Measurements from ENCODE around the gene EFTUD2. TPM values are rescaled to one million over a fixed set of nuclear protein-coding genes. Genes with fewer than 3 reads are reported as not detected.

The EFTUD2 gene
- total and polyA plus RNA-seq, 9 of the 15 experiments (the other 6 are each of a cell fraction or from before 2014, with no cell fraction given), result 65.8 to 362 (median 218) TPM

- H3K4me3 ChIP-seq, result no peak overlapping the region
- no peak for DNase-seq (ENCODE audit: extremely low read depth in 1 of 4, low spot score in 3 of 4)
- peaks cover 88% of the 10 kb centered on the region for H3K79me2 ChIP-seq (ENCODE audit: control insufficient read depth, insufficient read depth, low read length)
- peaks cover under 1 to 2% of the 10 kb centered on the region in 2 experiments; a peak in 2 of 5 replicates for H3K4me1 ChIP-seq (replicated peaks in 1 of 2; ENCODE audit: control insufficient read depth in 2 of 2, insufficient read depth in 2 of 2, low read length in 2 of 2)
- no peak overlapping the region for H2AFZ ChIP-seq (ENCODE audit: low read depth, low read length)
- no peak overlapping the region for H3K27ac ChIP-seq (ENCODE audit: extremely low read depth, low read depth, low read length)
- no peaks in the 10 kb centered on the region for H3K27me3 ChIP-seq (ENCODE audit: control insufficient read depth in 2 of 2, insufficient read depth in 2 of 2, low read length in 2 of 2)
- peaks cover 57% of the 10 kb centered on the region for H3K36me3 ChIP-seq (ENCODE audit: control insufficient read depth, insufficient read depth, low read length)
- no peaks in the 10 kb centered on the region for H3K9me3 ChIP-seq (replicated peaks; ENCODE audit: control insufficient read depth, insufficient read depth, low read depth, low read length)
- BruUV-seq (replicated peaks), result no TSS peak
- H3K9me1 ChIP-seq (ENCODE audit: control insufficient read depth, insufficient read depth, low read length), result no peaks in the 10 kb centered on the region
- ChIA-PET CTCF (ENCODE audit: low intra/inter-chr PET ratio) (no interaction called here), POLR2A (interaction anchor here (0.7 to 2.1 kb wide), 2 partner anchors 10 to 114 kb away, joined by 3 to 8 read pairs; no protein-coding TSS in a partner anchor)
- H3K9ac ChIP-seq (ENCODE audit: insufficient read depth in 1 of 2, low read depth in 2 of 2, low read length in 2 of 2), result no peak overlapping the region
- intact Hi-C loops (cut with micrococcal nuclease), result no loop called here
- H3K4me2 ChIP-seq (ENCODE audit: insufficient read depth, low read length), result no peak overlapping the region
- FAIRE-seq, result no peak
- ATAC-seq, result no peak
- WGBS (ENCODE audit: insufficient coverage, low coverage, missing lambda C conversion rate), result 94% methylated on average over 3 of the region's 4 CpGs
- H4K20me1 ChIP-seq (replicated peaks; ENCODE audit: control insufficient read depth, insufficient read depth, low read length), result peaks cover 7% of the 10 kb centered on the region
- TF ChIP-seq TFAP4 (CRISPR knock-in tag; IDR thresholded peaks at IDR 0.05; ENCODE audit: borderline replicate concordance) (no peak), NFIC (IDR thresholded peaks at IDR 0.05) (peak; percentile 49; the same call in 1 of the 2 replicates), ETV1 (tag; conservative IDR thresholded peaks at IDR 0.05; ENCODE audit: low read depth) (no peak), ZNF197 (CRISPR knock-in tag; IDR thresholded peaks at IDR 0.05; ENCODE audit: low read depth) (no peak)
- in situ Hi-C loops (cut with MboI), result no loop called here
Measured at GRCh38 chr17:44894642-44895041, 4.6 kb downstream of the EFTUD2 start.

- no peak for FAIRE-seq
- H3K4me3 ChIP-seq, result no peak overlapping the region
- H3K27ac ChIP-seq (ENCODE audit: extremely low read depth, low read depth, low read length), result no peak overlapping the region
- H3K9me3 ChIP-seq (replicated peaks; ENCODE audit: control insufficient read depth, insufficient read depth, low read depth, low read length), result no peaks in the 10 kb centered on the region
- H3K9me1 ChIP-seq (ENCODE audit: control insufficient read depth, insufficient read depth, low read length), result no peaks in the 10 kb centered on the region
- peaks cover 30% of the 10 kb centered on the region for H4K20me1 ChIP-seq (replicated peaks; ENCODE audit: control insufficient read depth, insufficient read depth, low read length)
- in situ Hi-C loops (cut with MboI) (no loop called here), intact Hi-C loops (cut with micrococcal nuclease) (no loop called here)
- DNase-seq (ENCODE audit: extremely low read depth in 1 of 4, low spot score in 3 of 4), result no peak
- H3K36me3 ChIP-seq (ENCODE audit: control insufficient read depth, insufficient read depth, low read length), result peaks cover 77% of the 10 kb centered on the region
- BruUV-seq (replicated peaks), result no TSS peak
- ChIA-PET POLR2A (interaction anchor here (0.6 to 1.2 kb wide), 2 partner anchors 11 to 55 kb away, joined by 3 to 4 read pairs; partner anchors contain the start of gene KIF18B), CTCF (ENCODE audit: low intra/inter-chr PET ratio) (no interaction called here)
- H3K9ac ChIP-seq (ENCODE audit: insufficient read depth in 1 of 2, low read depth in 2 of 2, low read length in 2 of 2), result no peak overlapping the region
- H2AFZ ChIP-seq (ENCODE audit: low read depth, low read length), result no peak overlapping the region
- ATAC-seq, result no peak
- peaks cover 89% of the 10 kb centered on the region for H3K79me2 ChIP-seq (ENCODE audit: control insufficient read depth, insufficient read depth, low read length)
- peaks cover 0 to 1% of the 10 kb centered on the region in 2 experiments; a peak in 2 of 5 replicates for H3K4me1 ChIP-seq (replicated peaks in 1 of 2; ENCODE audit: control insufficient read depth in 2 of 2, insufficient read depth in 2 of 2, low read length in 2 of 2)
- H3K4me2 ChIP-seq (ENCODE audit: insufficient read depth, low read length), result no peak overlapping the region
- no peaks in the 10 kb centered on the region for H3K27me3 ChIP-seq (ENCODE audit: control insufficient read depth in 2 of 2, insufficient read depth in 2 of 2, low read length in 2 of 2)
- TF ChIP-seq HMG20B (CRISPR knock-in tag; IDR thresholded peaks at IDR 0.05), result no peak
- no peak for TF ChIP-seq KDM5B (IDR thresholded peaks at IDR 0.05; ENCODE audit: insufficient replicate concordance, low read depth, low read length)
- TF ChIP-seq PHB2 (IDR thresholded peaks at IDR 0.05; ENCODE audit: low read depth), result no peak
- TF ChIP-seq STAT5B (CRISPR knock-in tag; IDR thresholded peaks at IDR 0.05), result no peak
- TF ChIP-seq ZFP1 (CRISPR knock-in tag; IDR thresholded peaks at IDR 0.05), result no peak
- TF ChIP-seq SMARCC2 (IDR thresholded peaks at IDR 0.05; ENCODE audit: low read depth), result no peak
- no peak for TF ChIP-seq ZNF57 (CRISPR knock-in tag; IDR thresholded peaks at IDR 0.05)
- no peak for TF ChIP-seq NBN (IDR thresholded peaks at IDR 0.05; ENCODE audit: low read depth)
- no peak for TF ChIP-seq BRF1 (IDR thresholded peaks at IDR 0.05; ENCODE audit: borderline replicate concordance, extremely low read depth, insufficient read length)
Measured at GRCh38 chr17:44892250-44892649, 7.0 kb downstream of the EFTUD2 start.

Measured in K562 (cell line).